Duodenal mucosa (tissue), 2 donors: ENCODE data around the gene HOXD13.

Experiments
- H3K27ac ChIP-seq: one replicate; pipeline ENCODE4 v1.7.0; 2013; ENCODE audit warnings: low read depth, low read length
- H3K27me3 ChIP-seq, 2 donors: one replicate each; pipeline ENCODE4 v1.7.0; 2013; ENCODE audit warnings: low read length in 2 of 2, control low read depth in 1 of 2; ENCODE audit not compliant: insufficient read depth in 2 of 2, control insufficient read depth in 1 of 2
- H3K36me3 ChIP-seq, 2 donors: one replicate each; pipeline ENCODE4 v1.7.0; 2013; ENCODE audit warnings: low read length in 2 of 2, control low read depth in 1 of 2; ENCODE audit not compliant: insufficient read depth in 2 of 2, control insufficient read depth in 1 of 2
- H3K4me1 ChIP-seq, 2 donors: one replicate each; pipeline ENCODE4 v1.7.0; 2013; ENCODE audit warnings: low read length in 2 of 2, control low read depth in 1 of 2; ENCODE audit not compliant: insufficient read depth in 2 of 2, control insufficient read depth in 1 of 2
- H3K4me3 ChIP-seq, 2 donors: one replicate each; pipeline ENCODE4 v1.7.0; 2013; ENCODE audit warnings: low read length in 2 of 2, low read depth in 1 of 2
- H3K9ac ChIP-seq, 2 donors: one replicate each; pipeline ENCODE4 v1.7.0; 2013; ENCODE audit warnings: low read length in 2 of 2, low read depth in 1 of 2
- H3K9me3 ChIP-seq, 2 donors: one replicate each; pipeline ENCODE4 v1.7.0; 2013; ENCODE audit warnings: low read length in 2 of 2, control low read depth in 1 of 2; ENCODE audit not compliant: control insufficient read depth in 1 of 2

HOXD13 gene

DNA sequence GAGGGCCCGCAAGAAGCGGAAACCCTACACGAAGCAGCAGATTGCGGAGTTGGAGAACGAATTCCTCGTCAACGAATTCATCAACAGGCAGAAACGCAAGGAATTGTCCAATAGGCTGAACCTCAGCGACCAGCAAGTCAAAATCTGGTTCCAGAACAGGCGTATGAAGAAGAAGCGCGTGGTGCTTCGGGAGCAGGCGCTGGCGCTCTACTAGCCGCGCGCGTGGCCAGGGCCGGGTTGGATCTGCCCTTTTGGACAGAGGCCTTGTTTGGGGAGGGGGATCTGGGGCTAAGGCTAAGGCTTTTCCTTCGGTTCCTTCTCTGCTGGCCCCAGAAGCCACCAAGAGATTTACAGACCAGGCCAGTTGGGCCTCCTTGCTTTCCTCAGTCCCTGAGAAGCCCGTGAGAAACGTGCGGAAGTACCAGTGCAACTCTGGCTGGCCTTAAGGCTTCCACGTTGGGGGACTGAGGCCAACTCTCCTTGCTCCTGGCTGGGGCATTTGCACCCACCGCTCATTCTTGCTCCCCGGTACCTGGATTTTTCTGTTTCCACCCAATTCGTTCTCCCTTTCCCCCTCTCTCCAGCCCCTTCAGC is 8.1 kb downstream of the HOXD13 start:
- Histone ChIP-seq H3K9ac (no peak overlapping the region), H3K4me1 (peaks cover 5 to 18% of the 10 kb centered on the region in 2 donors), H3K4me3 (no peak overlapping the region), H3K9me3 (no peaks in the 10 kb centered on the region), H3K27me3 (peaks cover 96 to 98% of the 10 kb centered on the region in 2 donors), H3K36me3 (no peaks in the 10 kb centered on the region), H3K27ac (no peak overlapping the region)

DNA sequence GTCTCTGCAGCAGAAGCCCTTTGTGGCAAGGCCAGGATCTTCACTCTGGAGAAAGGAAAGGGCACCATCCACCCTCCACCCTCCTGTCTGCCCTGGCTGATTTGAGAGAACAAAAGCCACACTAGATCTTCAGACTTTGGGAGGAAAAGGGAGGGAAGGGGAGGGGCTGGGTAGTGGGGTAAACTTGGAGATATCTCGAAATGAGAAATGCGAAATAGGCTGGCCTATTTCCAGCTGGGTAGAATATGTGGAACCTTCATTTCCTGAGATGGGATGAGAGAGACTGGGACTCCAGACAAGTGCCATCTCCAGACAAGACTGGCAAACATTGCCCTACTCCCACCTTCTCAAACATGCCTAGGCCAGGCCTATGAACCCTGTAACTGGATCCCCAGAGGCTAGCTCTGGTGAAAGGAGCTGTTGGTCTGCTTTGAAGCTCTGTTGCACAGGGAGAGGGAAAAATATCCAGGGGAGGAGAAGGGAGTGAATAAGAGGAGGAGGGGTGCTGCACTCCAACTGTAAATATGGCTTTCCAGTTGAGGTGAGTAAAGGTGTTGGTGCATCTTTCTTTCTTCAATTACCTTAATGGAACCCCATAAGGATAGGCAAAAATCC is 8.8 kb downstream of the HOXD13 start:
- H3K9me3 ChIP-seq: no peaks in the 10 kb centered on the region
- H3K36me3 ChIP-seq: no peaks in the 10 kb centered on the region
- H3K9ac ChIP-seq: no peak overlapping the region
- H3K27ac ChIP-seq: no peak overlapping the region
- peaks cover 5 to 17% of the 10 kb centered on the region in 2 donors for H3K4me1 ChIP-seq
- no peak overlapping the region for H3K4me3 ChIP-seq
- peaks cover 97 to 98% of the 10 kb centered on the region in 2 donors for H3K27me3 ChIP-seq

DNA sequence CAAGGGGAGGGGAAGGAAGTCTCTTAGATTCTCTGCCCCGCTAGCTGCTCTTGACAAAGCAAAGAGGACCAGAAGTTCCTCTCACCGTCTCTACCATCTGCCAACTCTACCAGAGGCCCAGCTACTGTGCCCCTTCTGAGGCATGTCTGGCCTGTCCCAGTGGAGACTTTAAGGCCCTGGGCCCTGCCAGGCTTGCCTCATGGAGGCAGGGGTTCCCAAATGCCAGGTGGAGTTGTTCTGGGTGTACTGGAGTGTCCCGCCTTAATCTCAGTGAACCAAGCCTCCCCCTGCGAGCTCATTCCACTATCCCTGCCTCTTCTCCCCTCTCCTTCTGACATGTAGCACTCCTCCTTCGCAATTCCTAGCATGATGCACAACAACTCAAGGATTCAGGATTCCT is 9.3 kb downstream of the HOXD13 start:
- H3K27ac ChIP-seq: no peak overlapping the region
- no peaks in the 10 kb centered on the region for H3K9me3 ChIP-seq
- peaks cover 94 to 98% of the 10 kb centered on the region in 2 donors for H3K27me3 ChIP-seq
- no peak overlapping the region for H3K4me3 ChIP-seq
- H3K4me1 ChIP-seq: peaks cover 3 to 12% of the 10 kb centered on the region in 2 donors
- H3K36me3 ChIP-seq: no peaks in the 10 kb centered on the region
- no peak overlapping the region for H3K9ac ChIP-seq

DNA sequence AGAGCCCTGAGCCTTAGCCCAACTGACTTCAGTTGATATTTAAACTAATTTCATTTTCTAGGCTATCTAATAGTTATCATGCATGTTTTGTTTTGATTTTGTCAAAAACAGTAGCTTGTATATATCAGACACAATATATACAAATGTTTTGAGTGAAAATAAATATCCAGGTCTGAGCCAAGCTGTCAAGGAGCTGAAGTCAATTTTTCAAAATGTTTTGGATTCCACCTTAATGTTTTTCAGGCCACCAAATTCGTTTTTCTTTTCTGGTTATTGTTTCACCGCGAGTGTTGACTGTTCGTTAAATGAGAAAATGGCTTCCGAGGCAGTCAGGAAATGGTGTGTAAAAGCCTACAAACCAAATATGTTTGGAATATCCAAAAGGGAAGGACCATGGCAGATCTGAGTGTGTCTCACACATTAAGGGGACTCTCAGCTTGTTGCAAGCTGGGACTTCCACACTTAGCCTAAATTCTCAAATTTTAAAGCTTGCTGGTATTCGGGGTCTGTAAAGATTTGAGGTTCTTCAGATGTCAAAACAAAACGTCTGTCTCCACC is 9.9 kb downstream of the HOXD13 start:
- Histone ChIP-seq H3K27me3 (peaks cover 93 to 97% of the 10 kb centered on the region in 2 donors), H3K36me3 (no peaks in the 10 kb centered on the region), H3K4me3 (no peak overlapping the region), H3K9me3 (no peaks in the 10 kb centered on the region), H3K27ac (no peak overlapping the region), H3K4me1 (peaks cover 0 to 11% of the 10 kb centered on the region in 2 donors), H3K9ac (no peak overlapping the region)

DNA sequence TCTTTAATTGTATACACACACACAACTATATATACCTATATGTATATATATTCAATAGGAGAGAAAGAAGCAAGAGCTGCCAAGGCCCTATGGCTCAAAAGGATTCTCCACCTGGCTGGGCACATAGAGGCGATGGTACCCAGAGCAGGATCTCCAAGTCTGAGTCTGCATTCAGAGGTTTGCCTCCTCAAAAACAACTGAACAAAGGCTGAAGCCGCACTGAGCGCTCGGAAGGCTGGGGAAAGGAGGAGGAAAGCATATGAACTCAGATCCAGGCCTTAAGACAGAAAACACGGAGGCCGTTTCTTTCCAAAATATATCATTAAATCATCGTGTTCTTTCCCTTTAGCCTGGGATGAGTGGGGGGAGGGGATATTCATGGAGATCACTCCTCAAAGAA is 10.7 kb downstream of the HOXD13 start:
- H3K9ac ChIP-seq: no peak overlapping the region
- H3K4me1 ChIP-seq: peaks cover 0 to 5% of the 10 kb centered on the region in 2 donors
- no peaks in the 10 kb centered on the region for H3K9me3 ChIP-seq
- H3K27me3 ChIP-seq: peaks cover 86 to 92% of the 10 kb centered on the region in 2 donors
- H3K27ac ChIP-seq: no peak overlapping the region
- no peaks in the 10 kb centered on the region for H3K36me3 ChIP-seq
- H3K4me3 ChIP-seq: no peak overlapping the region

DNA sequence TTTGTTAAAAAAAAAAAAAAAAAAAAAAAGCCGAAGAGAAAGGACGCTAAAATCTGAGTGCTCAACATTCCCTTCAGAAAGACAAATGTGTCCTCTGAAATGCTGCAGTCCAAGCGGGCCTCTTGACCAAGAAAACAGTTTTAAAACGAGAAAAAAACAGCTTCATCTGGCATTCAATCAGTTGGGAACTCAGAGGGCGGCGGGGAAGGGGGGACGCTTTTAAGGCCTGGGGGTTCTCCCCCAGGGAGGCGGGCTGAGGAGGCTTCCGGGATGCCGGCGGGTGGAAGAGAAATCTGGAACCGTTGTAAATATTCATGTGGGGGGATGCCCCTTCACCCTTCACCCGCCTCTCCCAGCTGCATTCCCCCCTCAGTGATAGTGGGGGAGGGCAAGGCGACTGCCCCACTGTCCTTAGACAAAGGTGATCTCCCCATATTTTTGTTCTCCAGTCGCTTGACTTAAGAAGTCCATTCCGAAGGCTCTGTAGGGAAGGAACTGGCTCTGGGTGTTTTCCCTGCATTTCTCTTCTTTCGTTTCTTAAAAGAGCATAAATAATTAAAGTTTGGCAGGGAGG is 11.3 kb downstream of the HOXD13 start:
- H3K4me1 ChIP-seq: peaks cover 0 to 5% of the 10 kb centered on the region in 2 donors
- no peak overlapping the region for H3K4me3 ChIP-seq

DNA sequence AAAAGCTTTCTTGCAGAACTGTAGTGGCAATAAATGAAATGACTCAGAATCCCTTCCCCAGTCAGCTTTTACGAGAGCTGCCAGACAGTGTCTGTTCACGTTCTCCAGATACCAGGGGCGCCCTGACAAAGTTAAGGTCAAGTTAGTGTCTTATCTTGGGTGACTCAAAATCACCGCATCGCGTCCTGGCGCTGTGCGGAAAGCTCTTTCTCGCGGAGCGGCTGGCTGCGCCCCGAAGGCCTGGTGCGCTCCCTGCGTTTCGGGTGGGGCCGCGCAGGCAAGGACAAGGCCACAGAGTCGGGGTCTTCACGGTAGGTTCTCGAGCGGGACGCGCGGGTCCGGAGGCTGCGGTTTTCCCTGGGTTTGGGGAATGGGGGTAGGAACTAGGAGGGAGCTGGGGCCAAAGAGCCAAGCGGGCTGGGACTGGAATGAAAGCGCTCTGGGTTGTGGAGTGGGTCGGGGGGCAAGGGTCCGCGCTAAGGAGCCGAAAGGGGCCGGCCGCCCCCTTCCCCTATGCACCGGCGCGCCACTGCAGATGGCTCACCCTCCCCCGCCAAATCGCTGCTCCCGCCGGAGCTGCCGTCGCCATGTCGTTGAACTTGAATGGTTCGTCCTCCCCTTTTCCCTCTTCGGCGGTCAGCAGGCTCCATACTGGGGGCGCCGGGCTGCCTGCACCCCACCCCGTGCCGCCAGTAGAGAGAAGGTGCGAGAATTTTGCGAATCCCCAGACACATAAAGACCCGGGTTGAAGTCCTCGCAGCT is 12.0 kb downstream of the HOXD13 start:
- Histone ChIP-seq H3K9me3 (no peaks in the 10 kb centered on the region), H3K27ac (no peak overlapping the region), H3K36me3 (no peaks in the 10 kb centered on the region), H3K4me1 (peaks cover 0 to 5% of the 10 kb centered on the region in 2 donors), H3K4me3 (no peak overlapping the region), H3K9ac (no peak overlapping the region), H3K27me3 (peaks cover 84 to 92% of the 10 kb centered on the region in 2 donors)

More for the DNA sequence above, 11.3 kb downstream of the HOXD13 start:
- no peaks in the 10 kb centered on the region for H3K9me3 ChIP-seq
- no peaks in the 10 kb centered on the region for H3K36me3 ChIP-seq
- no peak overlapping the region for H3K9ac ChIP-seq
- H3K27ac ChIP-seq: no peak overlapping the region
- H3K27me3 ChIP-seq: peaks cover 84 to 92% of the 10 kb centered on the region in 2 donors

DNA sequence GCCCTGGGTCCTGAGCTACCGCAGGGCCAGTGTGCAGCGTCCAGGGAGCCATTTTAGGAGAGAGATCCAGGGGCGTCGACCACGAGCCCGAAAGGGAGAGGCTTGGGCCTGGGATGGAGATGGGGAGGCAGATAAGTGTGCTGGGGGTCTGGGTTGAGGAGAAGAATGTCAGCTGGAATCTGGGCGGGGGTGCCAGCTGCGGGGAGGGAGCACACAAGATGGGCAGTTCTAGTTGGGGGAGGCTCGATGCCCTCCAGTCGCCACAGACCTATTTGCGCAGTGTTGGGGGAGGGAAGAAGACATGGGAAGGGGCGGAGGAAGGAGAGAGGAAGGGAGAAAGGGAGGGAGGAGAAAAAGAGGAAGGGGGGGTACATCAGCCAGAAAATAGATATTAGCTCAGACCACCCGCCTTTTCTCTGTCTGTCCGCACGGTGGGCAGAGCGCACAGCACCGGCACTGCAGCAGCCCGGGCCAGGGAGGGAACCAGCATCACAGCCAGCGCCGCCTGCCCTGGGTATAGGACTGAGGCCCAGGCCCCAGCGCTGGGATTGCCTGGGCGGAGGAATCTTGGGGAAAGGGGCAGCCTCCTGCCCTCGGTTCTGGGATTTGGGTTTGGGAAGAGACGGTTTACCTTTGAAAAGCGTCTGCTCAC is 12.7 kb downstream of the HOXD13 start:
- Histone ChIP-seq H3K9ac (no peak overlapping the region), H3K27me3 (peaks cover 84 to 92% of the 10 kb centered on the region in 2 donors), H3K36me3 (no peaks in the 10 kb centered on the region), H3K4me3 (no peak overlapping the region), H3K4me1 (peaks cover 0 to 5% of the 10 kb centered on the region in 2 donors), H3K27ac (no peak overlapping the region), H3K9me3 (no peaks in the 10 kb centered on the region)

DNA sequence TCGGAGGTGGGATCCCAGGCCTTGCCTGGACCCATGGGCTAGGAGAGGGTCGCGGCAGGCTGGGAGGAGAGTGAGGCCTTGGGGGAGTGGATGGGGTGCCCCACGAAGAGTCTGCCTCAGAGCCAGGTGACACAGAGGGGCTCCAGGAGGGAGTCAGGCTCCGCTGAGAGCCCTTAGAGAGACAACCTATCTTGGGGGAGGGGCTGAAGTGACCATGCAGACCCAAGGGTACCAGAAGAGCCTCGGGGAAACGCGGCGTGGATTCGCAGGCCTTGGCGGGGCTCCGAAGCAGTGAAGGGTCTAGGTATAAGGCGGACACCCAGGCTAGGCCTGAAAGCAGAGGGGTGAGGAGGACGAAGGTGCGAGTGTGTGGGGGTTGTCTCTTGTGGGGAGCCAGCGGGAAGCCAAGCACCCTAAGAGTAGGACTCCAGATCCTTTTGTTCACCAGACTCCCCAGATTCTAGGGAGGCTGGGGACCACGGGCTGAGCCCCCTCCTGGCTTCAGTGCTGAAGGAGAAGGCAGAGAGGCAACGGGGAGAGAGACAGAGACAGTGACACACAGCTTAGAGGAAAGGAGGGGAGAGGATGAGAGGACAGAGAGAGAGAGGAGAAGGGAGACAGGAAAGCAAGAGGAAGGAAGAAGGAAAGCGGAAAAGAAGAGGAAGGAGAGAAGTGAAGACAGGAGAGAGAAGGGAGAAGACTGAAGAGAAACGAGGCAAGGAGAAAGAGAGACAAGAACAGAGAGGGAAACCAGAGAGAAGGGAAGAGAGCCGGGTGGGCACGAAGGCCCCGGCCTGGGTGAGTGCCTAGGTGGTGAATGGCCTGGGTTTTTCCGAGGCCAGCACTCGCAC is 13.4 kb downstream of the HOXD13 start:
- H3K27ac ChIP-seq: no peak overlapping the region
- no peak overlapping the region for H3K9ac ChIP-seq
- no peak overlapping the region for H3K4me3 ChIP-seq

More for the DNA sequence above, 13.4 kb downstream of the HOXD13 start:
- Histone ChIP-seq H3K27me3 (peaks cover 84 to 92% of the 10 kb centered on the region in 2 donors), H3K36me3 (no peaks in the 10 kb centered on the region), H3K4me1 (peaks cover 0 to 5% of the 10 kb centered on the region in 2 donors), H3K9me3 (no peaks in the 10 kb centered on the region)
